RWPE2 (cell line): ENCODE results near the gene RABGAP1.

Experiments
- ATAC-seq: fragments of 200-7000 bp; cut with Tn5 transposase; 3 replicates; pipeline ENCODE4 v1.9.1; 2021; ENCODE audit warnings: low read depth
- DNase-seq: peaks from one replicate; pipeline ENCODE4 v3.0.0-alpha.2; 2020; ENCODE audit warnings: low spot score
- H3K27ac ChIP-seq: fragments of 450-650 bp; 2 replicates; pipeline ENCODE4 v1.5.1; 2017; ENCODE audit warnings: mild to moderate bottlenecking; ENCODE audit not compliant: poor library complexity, severe bottlenecking
- H3K27me3 ChIP-seq: fragments of 250-450 bp; sonication (Bioruptor Pico); 2 replicates; pipeline ENCODE4 v1.5.1; 2021; ENCODE audit warnings: mild to moderate bottlenecking, moderate library complexity; ENCODE audit not compliant: insufficient read depth, poor library complexity, severe bottlenecking
- H3K36me3 ChIP-seq: fragments of 250-450 bp; sonication (Bioruptor Pico); 2 replicates; pipeline ENCODE4 v1.5.1; 2020; ENCODE audit warnings: low read depth, mild to moderate bottlenecking, moderate library complexity
- H3K4me1 ChIP-seq: fragments of 250-450 bp; sonication (Bioruptor Pico); 2 replicates; pipeline ENCODE4 v1.5.1; 2021; ENCODE audit warnings: mild to moderate bottlenecking, moderate library complexity; ENCODE audit not compliant: insufficient read depth, poor library complexity, severe bottlenecking
- H3K4me3 ChIP-seq: fragments of 250-450 bp; sonication (Bioruptor Pico); 2 replicates; pipeline ENCODE4 v1.5.1; 2021; ENCODE audit warnings: mild to moderate bottlenecking, moderate library complexity; ENCODE audit not compliant: severe bottlenecking
- H3K9me3 ChIP-seq: fragments of 250-450 bp; sonication (Bioruptor Pico); 2 replicates; pipeline ENCODE4 v1.5.1; 2021; ENCODE audit warnings: mild to moderate bottlenecking, moderate library complexity; ENCODE audit not compliant: severe bottlenecking
- CTCF ChIP-seq: fragments of 450-650 bp; IDR thresholded peaks from one replicate; pipeline ENCODE4 v1.5.1; 2017; ENCODE audit warnings: mild to moderate bottlenecking, moderate library complexity; ENCODE audit not compliant: poor library complexity, severe bottlenecking

The RABGAP1 gene

GRCh38 chr9:123027517-123027916, 86.7 kb downstream of the RABGAP1 start:
- no peaks in the 10 kb centered on the region for H3K9me3 ChIP-seq
- ATAC-seq (no peak), DNase-seq (no peak)
- peaks cover 30% of the 10 kb centered on the region for H3K36me3 ChIP-seq
- H3K4me3 ChIP-seq, result no peak overlapping the region
- no peaks in the 10 kb centered on the region for H3K27me3 ChIP-seq
- TF ChIP-seq CTCF, result no peak
- no peaks in the 10 kb centered on the region for H3K4me1 ChIP-seq
- H3K27ac ChIP-seq, result no peak overlapping the region

- Histone ChIP-seq H3K9me3 (no peaks in the 10 kb centered on the region), H3K27ac (no peak overlapping the region), H3K27me3 (no peaks in the 10 kb centered on the region), H3K4me1 (no peaks in the 10 kb centered on the region), H3K36me3 (peaks cover 29% of the 10 kb centered on the region), H3K4me3 (no peak overlapping the region)
- no peak for DNase-seq
- ATAC-seq, result no peak
- TF ChIP-seq CTCF, result no peak
Measured at GRCh38 chr9:123028136-123028535, 87.3 kb downstream of the RABGAP1 start.

- no peak overlapping the region for H3K27ac ChIP-seq
- no peaks in the 10 kb centered on the region for H3K27me3 ChIP-seq
- peaks cover 22% of the 10 kb centered on the region; the same call in 1 of the 2 replicates for H3K36me3 ChIP-seq
- no peaks in the 10 kb centered on the region for H3K9me3 ChIP-seq
- no peak for ATAC-seq
- H3K4me3 ChIP-seq, result no peak overlapping the region
- no peak for TF ChIP-seq CTCF
- DNase-seq, result no peak
- no peaks in the 10 kb centered on the region for H3K4me1 ChIP-seq
Measured at GRCh38 chr9:123028973-123029372, 88.2 kb downstream of the RABGAP1 start.

GRCh38 chr9:123031963-123032362, 91.1 kb downstream of the RABGAP1 start:
- no peak overlapping the region for H3K27ac ChIP-seq
- no peaks in the 10 kb centered on the region for H3K9me3 ChIP-seq
- no peak for DNase-seq
- no peak for ATAC-seq
- peaks cover 25% of the 10 kb centered on the region for H3K36me3 ChIP-seq
- no peaks in the 10 kb centered on the region for H3K4me1 ChIP-seq
- H3K4me3 ChIP-seq, result no peak overlapping the region
- no peaks in the 10 kb centered on the region for H3K27me3 ChIP-seq
- TF ChIP-seq CTCF, result no peak

- H3K36me3 ChIP-seq, result peaks cover 25% of the 10 kb centered on the region
- no peak within 1 kb of the TSS for H3K4me3 ChIP-seq
- ATAC-seq (no peak), DNase-seq (no peak)
- H3K9me3 ChIP-seq, result no peaks in the 10 kb centered on the region
- no peak for TF ChIP-seq CTCF
- no peaks in the 10 kb centered on the region for H3K27me3 ChIP-seq
- H3K4me1 ChIP-seq, result no peaks in the 10 kb centered on the region
- H3K27ac ChIP-seq, result no peak within 1 kb of the TSS
Measured at GRCh38 chr9:123033352-123033751, 92.5 kb downstream of the RABGAP1 start, which contains the start of gene GPR21. GPR21 (plus strand) TSS chr9:123033667; CDS start chr9:123034567, 900 bp downstream.
